Measurements from ENCODE around the gene PILRA.
"Not testable (repeated sequence)": the region's sequence is repeated elsewhere in the genome, so short reads cannot be mapped to it uniquely, and the experiment has no call there.

DNA sequence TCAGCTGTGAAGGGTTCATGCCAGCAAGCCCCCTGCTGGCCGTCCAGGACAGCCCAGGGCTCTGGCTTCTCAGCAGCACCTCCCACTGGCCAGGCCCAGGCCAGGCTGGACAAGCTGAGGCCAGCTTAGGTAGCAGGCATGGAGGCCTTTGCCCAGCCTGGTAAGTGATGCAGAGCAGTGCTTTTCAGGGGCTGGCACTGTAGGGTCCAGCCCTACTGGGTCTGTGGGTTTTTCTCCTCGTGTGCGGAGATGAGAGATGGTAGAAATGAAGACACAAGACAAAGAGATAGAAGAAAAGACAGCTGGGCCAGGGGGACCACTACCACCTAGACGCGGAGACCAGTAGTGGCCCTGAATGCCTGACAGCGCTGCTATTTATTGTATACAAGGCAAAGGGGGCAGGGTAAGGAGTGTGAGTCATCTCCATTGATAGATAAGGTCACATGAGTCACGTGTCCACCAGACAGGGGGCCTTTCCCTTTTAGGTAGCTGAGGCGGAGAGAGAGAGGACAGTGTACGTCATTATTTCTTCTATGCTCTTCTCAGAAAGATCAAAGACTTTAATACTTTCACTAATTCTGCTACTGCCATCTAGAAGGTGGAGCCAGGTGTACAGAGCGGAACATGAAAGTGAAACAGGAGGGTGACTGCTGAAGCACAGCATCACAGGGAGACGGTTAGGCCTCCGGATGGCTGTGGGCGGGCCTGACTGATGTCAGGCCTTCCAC is 28.6 kb upstream of the PILRA start:
- not testable (repeated sequence) for TF ChIP-seq MXI1 (IDR thresholded peaks at IDR 0.05; ENCODE audit: low read depth, low read length); PAX8 (IDR thresholded peaks at IDR 0.05); ESRRA (IDR thresholded peaks at IDR 0.05; ENCODE audit: low read length); GABPA (IDR thresholded peaks at IDR 0.05; ENCODE audit: low read depth); SUPT20H (IDR thresholded peaks at IDR 0.05; ENCODE audit: borderline replicate concordance, control insufficient read depth, low read depth, low read length)
- TF ChIP-seq, protein P1, sequence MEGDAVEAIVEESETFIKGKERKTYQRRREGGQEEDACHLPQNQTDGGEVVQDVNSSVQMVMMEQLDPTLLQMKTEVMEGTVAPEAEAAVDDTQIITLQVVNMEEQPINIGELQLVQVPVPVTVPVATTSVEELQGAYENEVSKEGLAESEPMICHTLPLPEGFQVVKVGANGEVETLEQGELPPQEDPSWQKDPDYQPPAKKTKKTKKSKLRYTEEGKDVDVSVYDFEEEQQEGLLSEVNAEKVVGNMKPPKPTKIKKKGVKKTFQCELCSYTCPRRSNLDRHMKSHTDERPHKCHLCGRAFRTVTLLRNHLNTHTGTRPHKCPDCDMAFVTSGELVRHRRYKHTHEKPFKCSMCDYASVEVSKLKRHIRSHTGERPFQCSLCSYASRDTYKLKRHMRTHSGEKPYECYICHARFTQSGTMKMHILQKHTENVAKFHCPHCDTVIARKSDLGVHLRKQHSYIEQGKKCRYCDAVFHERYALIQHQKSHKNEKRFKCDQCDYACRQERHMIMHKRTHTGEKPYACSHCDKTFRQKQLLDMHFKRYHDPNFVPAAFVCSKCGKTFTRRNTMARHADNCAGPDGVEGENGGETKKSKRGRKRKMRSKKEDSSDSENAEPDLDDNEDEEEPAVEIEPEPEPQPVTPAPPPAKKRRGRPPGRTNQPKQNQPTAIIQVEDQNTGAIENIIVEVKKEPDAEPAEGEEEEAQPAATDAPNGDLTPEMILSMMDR (IDR thresholded peaks at IDR 0.05 in 2 of 3, conservative IDR thresholded peaks at IDR 0.05 in 1 of 3; ENCODE audit: control insufficient read depth in 2 of 3, extremely low read depth in 1 of 3, insufficient read depth in 1 of 3, low read depth in 3 of 3, low read length in 3 of 3), result peak; percentile 13 to 36 (median 27); a peak in 4 of 6 replicates
- TF ChIP-seq SRF (IDR thresholded peaks at IDR 0.05; ENCODE audit: low read depth in 2 of 2, low read length in 2 of 2) (peak in 1 of 2 experiments; percentile 68; a peak in 1 of 4 replicates), POLR2AphosphoS5 (IDR thresholded peaks at IDR 0.05; ENCODE audit: low read length) (peak; percentile 74), BHLHE40 (IDR thresholded peaks at IDR 0.05; ENCODE audit: borderline replicate concordance in 1 of 2, low read depth in 2 of 2, low read length in 1 of 2) (peak; percentile 96 to 99), POLR2A (IDR thresholded peaks at IDR 0.05; ENCODE audit: low read depth, low read length) (0 out of 2 replicates have a peak, but pooled peaks have one; percentile 38)
